ENCODE measurements around the gene ADCY9. TPM values are rescaled to one million over a fixed set of nuclear protein-coding genes. Genes with fewer than 3 reads are reported as not detected.
"Not testable (repeated sequence)": the region's sequence is repeated elsewhere in the genome, so short reads cannot be mapped to it uniquely, and the experiment has no call there.

Gene ADCY9
- total RNA-seq, 1 donor from 2014 or later = 13.1 TPM

- Mint-ChIP-seq H3K27ac (peak overlapping the region; percentile 1), H3K27me3 (ENCODE audit: low read depth) (no peaks in the 10 kb centered on the region), H3K36me3 (peaks cover 4% of the 10 kb centered on the region), H3K4me3 (no peak overlapping the region), H3K9me3 (peaks cover 9% of the 10 kb centered on the region), H3K4me1 (peaks cover 19% of the 10 kb centered on the region)
- TF ChIP-seq CTCF (IDR thresholded peaks at IDR 0.05; ENCODE audit: unreplicated experiment) = no peak
- no peak for DNase-seq (ENCODE audit: low spot score in 2 of 2, unreplicated experiment in 2 of 2)
Measured at GRCh38 chr16:4081047-4081446, 35.2 kb downstream of the ADCY9 start.

GRCh38 chr16:4077174-4077649, 39.0 kb downstream of the ADCY9 start:
- Mint-ChIP-seq H3K27me3 (ENCODE audit: low read depth) (no peaks in the 10 kb centered on the region), H3K4me3 (no peak overlapping the region), H3K9me3 (peaks cover 4% of the 10 kb centered on the region), H3K4me1 (peaks cover 14% of the 10 kb centered on the region), H3K27ac (no peak overlapping the region), H3K36me3 (peaks cover 2% of the 10 kb centered on the region)
- TF ChIP-seq CTCF (IDR thresholded peaks at IDR 0.05; ENCODE audit: unreplicated experiment) = no peak
- DNase-seq (ENCODE audit: low spot score in 2 of 2, unreplicated experiment in 2 of 2) = no peak

DNA sequence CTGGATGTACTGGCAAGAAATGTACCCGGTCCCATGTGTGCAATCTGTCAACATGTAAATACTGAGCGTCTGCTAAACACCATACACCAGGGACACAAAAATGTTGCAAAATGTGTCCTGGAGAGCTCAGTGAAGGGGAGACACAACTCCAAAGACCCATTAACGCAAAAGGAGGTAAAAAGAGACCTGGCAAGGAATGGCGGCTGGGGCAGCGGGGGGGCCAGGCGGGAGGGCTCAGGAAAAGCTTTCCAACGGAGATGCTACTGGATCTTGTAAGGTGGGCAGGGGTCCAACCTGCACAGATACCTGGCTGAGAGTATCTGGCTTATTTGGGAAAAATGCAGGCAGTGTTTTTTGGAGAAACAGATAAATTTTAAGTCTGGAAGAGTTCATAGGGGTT, 40.7 kb downstream of the ADCY9 start:
- Mint-ChIP-seq H3K36me3 (peaks cover 2% of the 10 kb centered on the region), H3K4me1 (no peaks in the 10 kb centered on the region), H3K4me3 (no peak overlapping the region), H3K27ac (no peak overlapping the region), H3K27me3 (ENCODE audit: low read depth) (no peaks in the 10 kb centered on the region), H3K9me3 (peaks cover 4% of the 10 kb centered on the region)
- TF ChIP-seq CTCF (IDR thresholded peaks at IDR 0.05; ENCODE audit: unreplicated experiment) = no peak
- DNase-seq (ENCODE audit: low spot score in 2 of 2, unreplicated experiment in 2 of 2) = no peak

- not testable (repeated sequence) for H3K9me3 Mint-ChIP-seq; H3K27me3 Mint-ChIP-seq (ENCODE audit: low read depth); DNase-seq (ENCODE audit: low spot score in 2 of 2, unreplicated experiment in 2 of 2); H3K36me3 Mint-ChIP-seq; H3K27ac Mint-ChIP-seq; H3K4me3 Mint-ChIP-seq; H3K4me1 Mint-ChIP-seq
Measured at GRCh38 chr16:4073150-4073549, 43.1 kb downstream of the ADCY9 start.

DNA sequence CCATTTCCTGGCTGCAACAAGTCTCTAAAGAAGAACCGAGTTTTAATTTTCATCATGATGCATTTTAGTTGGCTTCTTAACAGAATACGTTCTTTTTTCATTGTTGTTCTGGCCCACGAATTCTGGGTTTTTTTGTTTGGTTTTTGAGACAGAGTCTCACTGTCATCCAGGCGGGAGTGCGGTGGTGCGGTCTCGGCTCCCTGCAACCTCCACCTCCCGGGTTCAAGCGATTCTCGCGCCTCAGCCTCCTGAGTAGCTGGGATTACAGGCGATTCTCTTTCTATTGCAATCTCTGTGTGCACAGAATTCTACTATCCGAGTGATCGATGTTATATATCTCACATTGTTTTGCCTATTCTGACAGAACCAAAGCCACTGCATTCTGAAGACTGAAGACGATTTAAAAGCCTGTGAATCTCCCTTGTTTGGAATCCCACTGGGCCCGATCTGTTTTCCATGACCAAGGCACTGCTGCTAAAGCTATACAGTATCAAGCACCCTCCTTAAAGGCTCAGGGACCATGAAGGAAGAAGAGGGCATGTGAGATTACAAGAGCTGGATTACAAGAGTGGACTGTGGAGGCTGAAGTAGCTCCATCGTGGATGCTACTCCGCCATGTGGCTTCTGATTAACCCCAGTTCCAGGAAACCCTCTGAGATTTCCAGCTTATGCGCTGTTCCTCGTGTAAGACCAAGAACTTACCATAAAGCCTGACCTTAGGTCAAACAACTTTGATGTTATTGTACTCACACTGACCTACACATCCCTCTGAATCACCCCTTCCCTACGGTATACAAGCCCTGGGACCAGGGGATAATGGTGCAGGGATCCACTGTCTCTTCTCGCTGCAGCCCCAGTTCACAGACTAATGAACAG, 44.3 kb downstream of the ADCY9 start:
- no peak overlapping the region for H3K27ac Mint-ChIP-seq

More for the DNA sequence above, 44.3 kb downstream of the ADCY9 start:
- Mint-ChIP-seq H3K9me3 (no peaks in the 10 kb centered on the region), H3K27me3 (ENCODE audit: low read depth) (no peaks in the 10 kb centered on the region), H3K4me3 (no peak overlapping the region), H3K36me3 (no peaks in the 10 kb centered on the region), H3K4me1 (no peaks in the 10 kb centered on the region)
- TF ChIP-seq CTCF (IDR thresholded peaks at IDR 0.05; ENCODE audit: unreplicated experiment) = no peak
- no peak for DNase-seq (ENCODE audit: low spot score in 2 of 2, unreplicated experiment in 2 of 2)
